Activated CD8-positive, alpha-beta memory T cell treated with anti-CD3 and anti-CD28 coated beads for 4 hours (primary cell): ENCODE measurements around the gene ITGB4.

ENCODE experiments used
- DNase-seq, 2 donors: peaks; one replicate each; pipeline ENCODE4 v3.0.0-alpha.2; 2020; ENCODE audit warnings: low read depth in 2 of 2

ITGB4 gene

DNA sequence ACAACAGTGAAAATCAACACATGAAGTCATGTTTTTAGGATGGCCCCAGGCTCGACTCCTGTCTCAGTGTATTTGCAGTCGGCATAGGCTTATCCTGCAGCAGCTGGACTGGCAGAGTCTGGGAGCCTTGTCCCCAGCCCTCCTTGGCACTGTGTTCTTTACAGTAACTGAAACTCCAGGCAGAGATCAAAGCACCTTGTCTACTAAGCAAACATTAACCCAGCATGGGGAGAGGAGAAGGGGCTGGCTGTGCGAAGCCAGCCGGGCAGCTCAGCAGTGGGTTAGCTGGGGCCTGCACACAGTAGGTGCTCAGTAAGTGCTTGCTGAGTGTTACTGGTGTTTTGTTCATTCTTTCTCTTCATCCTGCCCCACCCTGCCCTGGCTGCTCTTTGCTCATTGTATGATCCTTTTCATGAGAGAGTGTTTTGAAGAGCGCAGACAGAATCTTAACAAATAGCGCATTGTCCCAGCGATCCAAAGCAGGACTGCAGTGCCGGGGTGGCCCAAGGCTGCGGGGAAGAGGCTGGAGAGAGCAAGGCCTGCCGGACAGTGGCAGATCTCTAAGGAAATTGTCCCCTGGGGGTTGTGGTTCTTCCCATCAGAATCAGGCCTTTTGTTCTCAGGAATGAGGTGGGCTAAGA, 23.5 kb upstream of the ITGB4 start:
- no peak for DNase-seq

GRCh38 chr17:75698659-75699058, 22.6 kb upstream of the ITGB4 start:
- no peak for DNase-seq

GRCh38 chr17:75701288-75701687, 20.0 kb upstream of the ITGB4 start:
- no peak for DNase-seq

DNA sequence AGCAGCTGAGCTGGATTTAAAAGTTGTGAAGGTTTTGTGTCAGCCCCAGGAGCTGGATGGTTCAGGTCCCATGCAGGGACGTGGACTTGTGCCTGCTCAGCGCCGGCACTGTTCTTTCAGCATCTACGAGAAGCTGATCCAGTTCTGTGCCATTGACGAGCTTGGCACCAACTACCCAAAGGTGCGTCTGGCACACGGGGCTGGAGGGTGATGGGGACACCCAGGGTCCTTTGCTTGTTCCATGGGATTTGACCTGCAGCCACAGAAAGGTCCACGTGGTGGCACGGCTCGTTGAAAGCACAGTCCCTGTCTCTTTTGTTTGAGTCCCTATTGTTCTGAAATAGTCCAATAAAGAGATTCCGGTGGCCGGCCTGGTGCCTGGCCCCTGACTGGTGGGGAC, 18.1 kb upstream of the ITGB4 start:
- DNase-seq: no peak

DNA sequence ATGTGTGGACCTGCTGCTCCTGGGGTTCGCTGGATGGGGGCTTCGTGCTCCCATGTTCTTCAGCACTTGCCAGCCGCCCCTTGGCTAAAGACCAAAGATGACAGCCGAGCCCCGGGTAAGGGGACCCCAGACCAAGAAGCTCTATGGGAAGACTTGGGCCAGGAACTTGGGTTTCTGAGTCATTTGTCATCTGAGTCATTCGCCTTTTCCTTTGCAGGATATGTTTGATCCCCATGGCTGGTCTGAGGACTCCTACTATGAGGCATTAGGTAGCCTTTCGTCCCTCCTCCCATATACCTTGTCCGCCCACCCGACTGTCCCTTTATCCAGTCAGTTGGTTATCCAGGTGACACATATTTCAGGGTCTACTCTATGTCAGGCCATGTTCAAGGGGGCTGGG, 17.7 kb upstream of the ITGB4 start:
- no peak for DNase-seq

- no peak for DNase-seq
Measured at GRCh38 chr17:75704963-75705875, 16.0 kb upstream of the ITGB4 start.

DNA sequence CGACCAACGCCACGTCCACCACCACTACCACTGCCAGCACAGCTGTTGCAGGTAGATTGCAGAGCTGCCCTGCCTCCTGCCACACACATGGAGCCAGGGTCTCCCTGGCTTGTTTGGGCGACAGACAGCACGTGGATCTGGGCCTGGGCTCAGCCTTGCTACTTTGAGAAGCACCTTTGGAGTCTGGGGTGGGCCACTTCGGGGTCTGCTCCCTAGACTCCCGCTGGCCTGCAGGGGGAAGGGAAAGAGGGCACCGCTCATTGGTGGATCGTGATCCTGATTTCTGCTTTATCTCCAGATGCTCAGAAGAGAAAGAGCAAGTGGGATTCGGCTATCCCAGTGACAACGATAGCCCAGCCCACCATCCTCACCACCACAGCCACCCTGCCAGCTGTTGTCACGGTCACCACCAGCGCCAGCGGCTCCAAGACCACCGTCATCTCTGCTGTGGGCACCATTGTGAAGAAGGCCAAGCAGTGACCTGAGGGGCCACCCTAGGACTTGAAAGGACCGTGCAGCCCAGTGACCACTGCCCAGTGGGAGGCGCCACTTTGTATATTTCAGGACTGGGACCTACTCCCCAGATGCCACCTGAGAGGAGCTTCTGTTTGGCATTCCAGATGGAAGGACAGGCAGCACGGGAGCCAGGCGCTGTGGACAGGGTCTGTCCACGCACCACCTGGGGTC, 15.1 kb upstream of the ITGB4 start:
- no peak for DNase-seq

- no peak for DNase-seq
Measured at GRCh38 chr17:75707079-75707571, 14.1 kb upstream of the ITGB4 start.

DNA sequence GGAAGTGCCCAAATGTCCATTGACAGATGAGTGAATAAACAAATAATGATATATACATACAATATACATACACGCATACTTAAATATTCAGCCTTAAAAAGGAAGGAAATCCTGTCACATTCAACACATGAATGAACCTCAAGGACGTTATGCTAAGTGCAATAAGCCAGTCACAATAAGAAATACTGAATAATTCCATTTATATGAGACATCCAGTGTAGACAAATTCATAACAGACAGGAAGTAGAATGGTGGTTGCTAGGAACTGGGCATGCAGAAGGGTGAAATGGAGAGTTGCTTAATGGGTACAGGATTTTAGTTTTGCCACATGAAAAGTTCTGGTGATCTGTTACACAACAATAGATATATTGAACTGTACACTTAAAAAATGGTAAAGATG, 8.8 kb upstream of the ITGB4 start:
- DNase-seq: no peak

DNA sequence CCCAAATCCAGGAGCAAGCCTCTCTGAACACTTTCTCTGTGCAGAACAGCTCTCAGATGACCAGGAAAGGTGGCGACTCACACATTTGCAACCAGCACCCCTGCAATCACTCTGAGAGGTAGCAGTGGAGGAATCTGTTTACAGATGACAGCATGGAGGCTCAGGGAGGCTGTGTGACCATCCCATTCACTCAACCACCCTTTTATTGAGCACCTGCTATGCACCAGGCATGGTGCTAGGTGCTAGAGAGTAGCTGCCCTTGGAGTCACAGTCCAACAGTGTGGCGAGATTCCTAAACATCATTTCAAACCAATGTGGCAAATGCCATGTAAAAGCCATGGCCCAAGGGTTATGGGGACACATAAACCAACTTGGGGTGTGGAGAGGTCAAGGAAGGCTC, 1.5 kb upstream of the ITGB4 start:
- DNase-seq: no peak

DNA sequence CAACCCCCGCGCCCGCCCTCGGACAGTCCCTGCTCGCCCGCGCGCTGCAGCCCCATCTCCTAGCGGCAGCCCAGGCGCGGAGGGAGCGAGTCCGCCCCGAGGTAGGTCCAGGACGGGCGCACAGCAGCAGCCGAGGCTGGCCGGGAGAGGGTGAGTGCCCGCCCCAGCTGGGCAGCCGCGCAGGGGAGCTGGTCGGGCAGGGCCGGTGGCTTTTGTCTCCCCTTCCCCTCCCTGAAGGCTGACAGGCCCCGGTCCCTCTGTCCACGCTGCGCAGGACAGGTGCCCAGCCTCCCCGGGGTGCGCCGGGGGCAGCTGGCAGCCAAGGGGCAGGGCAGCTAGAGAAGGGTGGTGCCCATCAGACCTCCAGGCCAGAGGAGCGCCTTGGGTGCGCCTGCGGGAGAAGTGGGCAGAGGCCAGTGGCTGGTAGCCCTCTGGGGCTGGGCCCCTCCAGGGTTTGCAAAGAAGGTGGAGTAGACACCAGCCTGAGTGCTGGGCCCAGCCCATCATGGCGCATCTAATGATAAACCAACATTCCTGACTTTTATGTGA, 278 bp downstream of the ITGB4 start:
- no peak for DNase-seq

- DNase-seq: no peak
Measured at GRCh38 chr17:75722076-75722475, 817 bp downstream of the ITGB4 start.

GRCh38 chr17:75722542-75723095, 1.4 kb downstream of the ITGB4 start:
- DNase-seq: no peak

DNA sequence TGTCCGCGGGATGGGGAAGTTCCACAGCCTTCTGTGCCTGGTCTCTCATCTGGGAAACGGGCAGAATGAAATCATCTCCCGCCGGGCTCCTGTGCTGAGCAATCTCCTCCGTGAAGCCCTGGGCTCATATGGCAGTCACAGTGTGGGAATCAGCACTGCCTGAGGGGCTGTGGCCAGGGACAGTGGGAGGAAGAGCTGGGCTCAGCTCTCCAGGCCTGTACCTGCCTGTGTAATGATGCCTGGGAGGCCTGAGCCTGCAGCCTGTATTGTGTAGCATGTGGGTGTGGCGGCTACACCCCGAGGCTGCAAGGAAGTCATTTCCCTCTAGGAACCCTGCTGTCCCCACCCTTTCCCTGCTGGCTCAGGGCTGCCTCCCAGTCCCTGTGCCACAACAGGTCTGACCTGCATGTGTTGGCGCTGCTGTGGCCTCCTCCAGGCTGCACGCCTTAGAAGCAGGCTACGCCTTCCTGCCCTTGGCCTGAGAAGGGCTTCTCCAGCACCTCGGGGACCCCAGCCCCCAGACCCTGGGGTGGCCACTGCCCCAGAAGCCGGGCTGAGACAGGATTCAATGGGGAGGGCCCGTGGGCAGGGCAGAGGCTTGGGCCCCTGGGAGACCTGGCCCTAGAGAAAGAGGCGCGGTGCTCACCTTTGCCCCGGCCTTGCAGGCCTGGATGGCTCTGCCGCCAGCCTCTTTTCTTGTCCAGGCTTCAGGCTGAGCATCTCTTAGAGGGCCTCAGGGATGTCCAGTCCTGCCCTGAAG, 2.1 kb downstream of the ITGB4 start:
- DNase-seq: no peak

- no peak for DNase-seq
Measured at GRCh38 chr17:75724016-75725003, 3.1 kb downstream of the ITGB4 start.

GRCh38 chr17:75725504-75725903, 4.2 kb downstream of the ITGB4 start:
- no peak for DNase-seq

- no peak for DNase-seq
Measured at GRCh38 chr17:75727391-75727790, 6.1 kb downstream of the ITGB4 start.

GRCh38 chr17:75729351-75729750, 8.1 kb downstream of the ITGB4 start:
- no peak for DNase-seq

DNA sequence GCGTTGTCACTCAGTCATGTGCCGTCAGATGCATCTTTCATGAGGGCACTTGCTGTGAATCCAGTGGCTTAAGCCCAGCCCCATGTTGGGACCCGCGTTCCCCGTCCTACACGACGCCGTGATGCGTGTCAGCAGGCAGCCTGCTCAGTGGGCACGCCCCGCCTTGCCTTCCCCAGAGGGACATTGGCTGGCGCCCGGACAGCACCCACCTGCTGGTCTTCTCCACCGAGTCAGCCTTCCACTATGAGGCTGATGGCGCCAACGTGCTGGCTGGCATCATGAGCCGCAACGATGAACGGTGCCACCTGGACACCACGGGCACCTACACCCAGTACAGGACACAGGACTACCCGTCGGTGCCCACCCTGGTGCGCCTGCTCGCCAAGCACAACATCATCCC, 8.8 kb downstream of the ITGB4 start:
- DNase-seq: no peak
